GM21423 (cell line): ENCODE results near the gene TSPAN9.
"Not testable (repeated sequence)": the region's sequence is repeated elsewhere in the genome, so short reads cannot be mapped to it uniquely, and the experiment has no call there.

Source experiments
- ATAC-seq: cut with Tn5 transposase; IDR thresholded peaks from one replicate; pipeline ENCODE4 v1.9.1; 2021; ENCODE audit warnings: mild to moderate bottlenecking, moderate library complexity; ENCODE audit not compliant: unreplicated experiment

TSPAN9 gene

DNA sequence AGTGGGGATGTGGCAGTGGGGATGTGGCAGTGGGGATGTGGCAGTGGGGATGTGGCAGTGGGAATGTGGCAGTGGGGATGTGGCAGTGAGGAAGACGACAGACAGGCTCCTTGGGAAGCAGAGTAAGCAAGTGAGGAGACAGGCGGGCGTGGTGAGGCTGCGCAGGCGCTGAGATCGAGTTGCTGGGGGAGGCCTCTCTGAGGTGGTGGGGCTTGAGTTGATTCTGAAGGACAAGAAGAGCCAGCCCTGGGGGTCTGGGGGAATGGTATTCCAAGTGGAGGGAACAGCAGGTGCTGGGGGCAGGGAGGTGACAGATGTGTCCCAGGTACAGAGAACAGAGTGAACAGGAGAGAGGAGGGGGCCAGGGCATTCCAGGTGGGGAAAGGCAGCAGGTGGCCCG is 33.8 kb upstream of the TSPAN9 start:
- ATAC-seq: no peak

DNA sequence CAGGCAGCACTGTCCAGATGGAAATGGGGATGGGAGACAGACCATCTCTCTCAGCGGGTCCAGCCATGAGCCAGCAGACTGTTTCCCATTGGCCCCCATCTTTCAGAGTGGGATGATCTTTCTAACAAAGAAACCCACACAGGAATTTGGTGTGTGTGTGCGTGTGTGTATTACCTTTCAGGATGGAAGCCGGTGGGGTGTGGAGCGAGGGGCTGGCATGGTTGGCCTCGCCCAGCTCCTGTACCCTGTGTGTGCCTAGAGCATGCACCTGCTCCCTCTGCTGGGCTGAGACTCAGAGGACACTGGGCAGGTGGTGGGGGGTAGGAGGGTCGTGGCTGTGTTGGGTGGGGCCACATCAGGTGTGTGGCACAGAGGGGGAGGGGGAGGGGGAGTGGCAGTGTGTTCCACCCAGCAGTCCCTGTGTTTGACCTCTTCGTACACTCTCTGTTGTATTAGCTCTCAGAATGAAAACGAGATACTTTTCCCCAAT is 33.0 kb upstream of the TSPAN9 start:
- no peak for ATAC-seq

- no peak for ATAC-seq
Observed at GRCh38 chr12:3045494-3045893, 31.7 kb upstream of the TSPAN9 start.

DNA sequence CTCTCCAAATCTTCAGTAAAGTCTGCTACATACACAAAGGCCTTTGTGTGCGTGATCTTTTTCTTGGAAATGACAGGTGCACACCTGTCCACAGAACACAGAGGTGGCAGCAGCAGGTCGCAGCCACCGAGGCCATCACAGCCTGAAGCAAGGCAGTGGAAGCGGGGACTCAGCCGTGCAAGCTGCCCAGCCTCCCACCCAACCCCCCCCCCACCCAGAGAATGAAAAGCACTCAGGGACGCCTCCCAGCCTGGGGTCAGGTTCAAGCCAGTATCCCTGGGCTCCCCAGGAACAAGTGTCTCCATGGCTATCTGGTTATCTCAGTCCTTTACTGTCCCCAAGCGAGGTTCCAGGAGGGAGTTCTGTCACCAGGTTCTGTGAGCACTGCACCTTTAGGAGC is 31.2 kb upstream of the TSPAN9 start:
- ATAC-seq: no peak

- no peak for ATAC-seq
Observed at GRCh38 chr12:3046441-3047200, 30.6 kb upstream of the TSPAN9 start.

DNA sequence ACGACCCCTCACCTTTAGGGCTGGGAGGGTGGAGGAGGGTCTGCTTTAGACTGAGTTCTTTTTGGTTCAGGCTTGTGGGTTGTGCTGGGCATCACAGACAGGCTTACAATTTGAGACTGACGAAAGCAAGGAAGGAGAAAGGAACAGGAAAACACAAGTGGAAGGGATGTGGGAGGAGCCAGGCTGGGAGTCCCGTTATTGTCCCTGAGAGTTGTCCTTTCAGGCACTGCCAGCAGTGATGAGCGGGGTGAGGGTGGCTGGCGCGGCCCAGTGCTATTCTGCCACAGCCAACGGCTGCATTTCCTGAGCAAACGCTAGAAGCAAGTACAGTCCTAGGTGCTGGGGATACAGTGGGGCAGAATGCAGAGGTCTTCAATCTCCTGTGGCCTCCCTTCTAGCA is 29.2 kb upstream of the TSPAN9 start:
- ATAC-seq: no peak

- ATAC-seq: no peak
Observed at GRCh38 chr12:3048540-3048939, 28.6 kb upstream of the TSPAN9 start.

DNA sequence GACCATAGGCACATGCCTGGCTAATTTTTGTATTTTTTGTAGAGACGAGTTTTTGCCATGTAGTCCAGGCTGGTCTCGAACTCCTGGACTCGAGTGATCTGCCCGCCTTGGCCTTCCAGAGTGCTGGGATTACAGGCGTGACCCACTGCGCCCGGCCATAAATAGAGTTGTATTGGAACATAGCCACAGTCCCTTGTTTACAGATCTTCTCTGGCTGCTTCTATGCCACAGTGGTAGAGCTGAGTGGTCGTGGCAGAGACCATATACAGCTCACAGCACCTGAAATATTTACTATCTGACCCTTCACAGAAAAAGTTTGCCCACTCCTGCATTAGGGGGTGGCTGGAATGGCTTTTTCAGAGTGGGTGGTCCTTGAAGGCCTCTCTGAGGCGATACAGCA is 28.0 kb upstream of the TSPAN9 start:
- no peak for ATAC-seq

GRCh38 chr12:3049611-3050249 is 27.4 kb upstream of the TSPAN9 start:
- ATAC-seq: no peak

DNA sequence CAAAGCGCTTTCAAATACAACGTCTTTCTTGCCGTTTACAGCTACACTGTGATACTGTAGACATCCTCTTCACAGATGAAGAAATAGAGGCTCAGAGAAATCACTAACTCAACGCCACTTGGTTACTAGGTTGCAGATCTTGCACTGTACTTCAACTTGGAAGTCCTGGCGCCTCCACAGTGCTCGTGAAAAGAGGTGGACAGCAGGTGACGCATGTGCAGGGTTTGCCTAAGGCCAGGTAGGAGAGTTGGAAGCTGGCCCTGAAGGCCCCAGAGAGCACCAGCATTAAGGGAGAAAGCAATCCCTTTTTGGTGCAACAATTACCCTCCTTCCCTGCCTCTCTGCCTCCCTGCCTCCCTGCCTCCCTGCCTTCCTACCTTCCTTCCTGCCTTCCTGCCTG is 22.8 kb upstream of the TSPAN9 start:
- ATAC-seq: no peak

- ATAC-seq: no peak
Observed at GRCh38 chr12:3055026-3055703, 22.0 kb upstream of the TSPAN9 start.

DNA sequence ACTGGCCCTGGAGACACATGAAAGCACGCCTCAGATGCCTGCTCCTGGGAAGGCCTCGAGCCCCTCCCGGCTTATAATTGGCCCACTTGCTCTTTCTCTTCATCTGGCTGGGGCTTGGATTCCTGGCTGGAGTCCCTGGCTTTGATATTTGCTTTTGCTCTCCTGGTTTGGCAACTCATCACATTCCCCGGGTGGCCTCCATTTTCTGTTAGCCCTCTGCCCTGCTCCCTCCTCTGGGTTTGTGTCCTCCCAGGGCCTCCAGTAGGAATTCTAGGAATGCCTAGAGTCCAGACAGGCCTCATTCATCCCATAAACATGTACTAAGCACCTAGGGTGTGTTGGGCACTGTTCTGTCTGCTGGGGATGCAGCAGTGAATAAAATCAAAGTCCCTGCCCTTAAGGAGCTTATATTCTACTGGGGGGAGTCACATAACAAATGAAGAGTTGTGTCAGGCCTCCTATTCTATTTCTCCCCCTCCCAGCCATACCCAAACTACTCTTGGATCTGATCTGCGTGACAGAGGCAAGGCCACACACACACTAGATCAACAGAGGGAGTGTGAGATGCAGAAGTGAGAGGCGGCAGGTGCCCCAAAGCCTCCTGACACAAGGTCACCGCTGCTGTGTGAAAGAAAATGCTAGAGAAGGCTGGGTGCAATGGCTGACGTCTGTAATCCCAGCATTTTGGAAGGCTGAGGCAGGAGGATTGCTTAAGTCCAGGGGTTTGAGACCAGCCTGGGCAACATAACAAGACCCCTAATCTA is 21.3 kb upstream of the TSPAN9 start:
- ATAC-seq: no peak

DNA sequence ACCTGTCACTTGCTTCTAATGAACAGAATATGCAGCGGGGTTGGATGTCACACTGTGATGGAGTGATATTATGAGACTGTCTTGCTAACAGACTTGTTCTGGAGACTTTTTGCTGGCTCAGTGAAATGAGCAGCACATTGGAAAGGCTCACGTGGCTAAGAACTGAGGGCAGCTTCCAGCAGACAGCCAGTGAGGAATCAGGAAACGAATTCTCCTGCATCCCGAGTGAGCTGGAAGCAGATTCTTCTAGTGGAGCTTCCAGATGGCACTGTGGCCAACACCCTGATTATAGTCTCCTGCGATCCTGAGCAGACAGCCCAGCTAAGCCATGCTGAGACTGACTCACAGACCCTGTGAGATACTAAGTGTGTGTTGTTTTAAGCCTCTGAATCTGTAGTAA is 16.1 kb upstream of the TSPAN9 start:
- ATAC-seq: no peak

DNA sequence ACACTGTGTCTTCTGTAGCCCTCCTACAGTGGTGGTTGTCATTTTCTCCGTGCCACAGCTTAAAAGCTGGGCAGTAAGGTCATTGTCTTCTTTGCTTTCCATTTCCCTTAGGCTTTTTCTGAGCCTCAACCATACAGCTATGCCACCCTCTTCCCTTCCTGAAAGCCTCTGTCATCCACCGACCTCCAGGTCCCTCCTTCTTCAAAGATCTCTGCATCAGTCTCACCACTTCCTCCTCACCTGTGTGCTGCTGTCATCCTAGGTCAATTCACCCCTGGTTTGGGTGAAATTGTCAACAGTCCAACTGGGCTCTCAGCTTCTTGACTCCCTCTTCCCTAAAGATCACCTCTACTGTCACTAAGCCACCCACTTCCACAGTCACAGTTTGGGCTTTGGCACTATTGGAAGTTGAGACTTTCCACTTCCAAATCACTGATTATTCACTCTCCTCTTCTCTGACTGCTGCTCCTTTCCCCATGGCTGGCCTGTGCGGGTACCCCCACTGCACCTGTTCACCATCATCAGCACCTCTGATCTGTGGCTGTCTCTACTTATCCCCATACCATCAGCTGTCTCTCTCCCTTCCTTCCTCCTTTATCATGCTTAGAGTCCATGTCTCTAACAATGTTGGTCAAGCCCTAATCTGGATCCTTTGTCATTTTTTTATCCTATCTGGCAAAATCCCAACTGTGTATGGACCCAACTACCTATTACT is 15.5 kb upstream of the TSPAN9 start:
- no peak for ATAC-seq

- no peak for ATAC-seq
Observed at GRCh38 chr12:3065300-3065699, 11.9 kb upstream of the TSPAN9 start.

GRCh38 chr12:3065846-3066245 is 11.3 kb upstream of the TSPAN9 start:
- ATAC-seq: not testable (repeated sequence)

DNA sequence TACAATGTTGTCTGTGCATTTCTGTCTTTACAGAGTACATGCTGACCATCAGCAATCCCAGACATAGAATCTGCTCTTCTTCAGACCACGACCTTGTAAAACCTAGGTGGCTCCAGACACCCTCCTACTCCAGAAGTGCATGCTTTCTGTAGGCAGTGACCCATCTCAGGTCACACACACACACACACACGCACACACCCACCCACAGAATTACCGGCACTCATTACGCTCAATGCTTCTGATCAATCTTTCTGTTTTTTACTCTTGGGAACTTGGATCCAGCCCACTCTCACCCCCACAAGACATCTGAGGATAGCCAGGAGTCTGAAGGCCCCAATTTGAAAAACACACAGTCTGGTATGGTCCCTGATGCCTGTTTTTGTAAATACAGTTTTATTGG is 7.5 kb upstream of the TSPAN9 start:
- ATAC-seq: no peak

- no peak for ATAC-seq
Observed at GRCh38 chr12:3071107-3071506, 6.1 kb upstream of the TSPAN9 start.

- ATAC-seq: no peak
Observed at GRCh38 chr12:3071710-3072109, 5.5 kb upstream of the TSPAN9 start.

DNA sequence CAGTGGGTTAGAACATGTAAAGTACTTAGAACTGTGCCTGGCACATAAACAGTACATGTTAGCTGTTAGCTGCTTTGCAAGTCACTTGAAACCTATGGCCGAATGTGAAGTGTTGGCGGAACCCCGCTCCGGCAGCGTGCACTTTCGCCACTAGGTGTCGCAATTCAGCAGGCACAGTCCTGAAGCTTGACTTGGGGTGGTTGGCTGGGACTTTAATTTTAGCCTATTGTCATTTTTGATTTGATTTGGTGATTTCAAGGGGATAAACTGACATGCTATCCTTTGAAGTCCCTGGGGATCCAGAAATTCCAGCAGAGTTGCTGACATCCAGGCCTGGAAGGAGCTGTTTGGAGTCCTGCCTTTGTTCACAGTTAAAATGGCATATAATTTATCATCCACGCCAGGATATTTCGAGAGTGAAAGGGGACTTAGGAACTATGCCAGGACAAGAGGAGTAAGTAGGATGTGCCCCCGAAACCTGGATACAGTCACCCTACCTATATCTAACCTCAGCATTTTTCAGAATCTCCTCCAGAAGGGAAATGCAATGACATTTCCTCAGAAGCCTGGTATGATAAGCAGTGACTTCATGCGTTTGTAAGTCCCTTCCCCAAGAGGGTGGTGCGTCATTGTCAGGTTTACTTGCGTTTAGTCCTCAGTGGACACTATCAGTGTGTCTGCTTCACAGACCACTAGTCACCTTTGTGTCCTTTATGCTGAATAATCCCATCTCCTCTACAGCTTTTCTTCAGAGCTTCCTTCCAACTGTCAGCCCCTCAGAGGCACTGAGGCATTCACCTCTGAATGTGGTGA is 3.5 kb upstream of the TSPAN9 start:
- ATAC-seq: no peak
